ENCODE results near the gene OSBPL3. TPM values are rescaled to one million over a fixed set of nuclear protein-coding genes. Genes with fewer than 3 reads are reported as not detected.

Gene OSBPL3
- total RNA-seq, 1 experiment from 2014 or later, result 45.1 TPM

DNA sequence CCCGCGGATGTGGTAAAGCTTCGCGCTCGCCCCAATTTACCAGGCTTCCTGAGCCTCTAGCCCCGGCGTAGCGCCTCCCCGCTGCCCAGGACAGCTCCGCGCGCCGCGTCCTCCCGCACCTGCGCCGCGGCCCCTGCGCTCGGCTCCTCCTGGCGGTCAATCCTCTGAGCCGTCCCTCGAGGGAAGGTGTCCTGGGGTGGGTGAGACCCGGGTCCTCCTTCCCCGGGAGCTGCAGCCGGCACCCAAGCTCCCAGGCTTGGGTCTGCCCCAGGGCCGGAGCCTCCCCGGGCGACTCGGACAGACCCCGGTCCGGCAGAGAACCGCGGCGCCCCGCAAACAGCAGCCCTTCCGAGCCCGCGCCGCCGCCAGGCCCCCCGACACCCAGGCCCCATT is 512 bp downstream of the OSBPL3 start:
- peaks cover 18% of the 10 kb centered on the region for H3K4me1 ChIP-seq
- H3K9me3 ChIP-seq, result no peaks in the 10 kb centered on the region
- Mint-ChIP-seq H3K27me3 (ENCODE audit: insufficient read depth, unreplicated experiment) (no peaks in the 10 kb centered on the region), H3K9me3 (ENCODE audit: unreplicated experiment) (no peaks in the 10 kb centered on the region), H3K4me3 (ENCODE audit: unreplicated experiment) (peak overlapping the region; percentile 85), H3K4me1 (ENCODE audit: low read depth, unreplicated experiment) (peaks cover 13% of the 10 kb centered on the region), H3K27ac (ENCODE audit: unreplicated experiment) (peak overlapping the region; percentile 72), H3K36me3 (ENCODE audit: insufficient read depth, unreplicated experiment) (peaks cover 28% of the 10 kb centered on the region)
- no peaks in the 10 kb centered on the region for H3K27me3 ChIP-seq (replicated peaks; ENCODE audit: control insufficient read depth, insufficient read depth, low read length)
- peak; percentile 80 to 84 for DNase-seq
- CTCF ChIA-PET, result interaction anchor here (0.6 to 2.2 kb wide), 21 partner anchors 9 to 1385 kb away, joined by 3 to 21 read pairs (median 3); partner anchors contain the start of gene CYCS
- TF ChIP-seq, protein P1, sequence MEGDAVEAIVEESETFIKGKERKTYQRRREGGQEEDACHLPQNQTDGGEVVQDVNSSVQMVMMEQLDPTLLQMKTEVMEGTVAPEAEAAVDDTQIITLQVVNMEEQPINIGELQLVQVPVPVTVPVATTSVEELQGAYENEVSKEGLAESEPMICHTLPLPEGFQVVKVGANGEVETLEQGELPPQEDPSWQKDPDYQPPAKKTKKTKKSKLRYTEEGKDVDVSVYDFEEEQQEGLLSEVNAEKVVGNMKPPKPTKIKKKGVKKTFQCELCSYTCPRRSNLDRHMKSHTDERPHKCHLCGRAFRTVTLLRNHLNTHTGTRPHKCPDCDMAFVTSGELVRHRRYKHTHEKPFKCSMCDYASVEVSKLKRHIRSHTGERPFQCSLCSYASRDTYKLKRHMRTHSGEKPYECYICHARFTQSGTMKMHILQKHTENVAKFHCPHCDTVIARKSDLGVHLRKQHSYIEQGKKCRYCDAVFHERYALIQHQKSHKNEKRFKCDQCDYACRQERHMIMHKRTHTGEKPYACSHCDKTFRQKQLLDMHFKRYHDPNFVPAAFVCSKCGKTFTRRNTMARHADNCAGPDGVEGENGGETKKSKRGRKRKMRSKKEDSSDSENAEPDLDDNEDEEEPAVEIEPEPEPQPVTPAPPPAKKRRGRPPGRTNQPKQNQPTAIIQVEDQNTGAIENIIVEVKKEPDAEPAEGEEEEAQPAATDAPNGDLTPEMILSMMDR (IDR thresholded peaks at IDR 0.05; ENCODE audit: insufficient read depth in 1 of 2, low read depth in 1 of 2, low read length in 1 of 2, severe bottlenecking in 1 of 2, unreplicated experiment in 1 of 2), result peak; percentile 56 to 58
- no TSS peak for BruUV-seq (replicated peaks)
- H3K4me3 ChIP-seq (ENCODE audit: low read depth, low read length), result peak overlapping the region; percentile 78
- POLR2A ChIA-PET, result interaction anchor here (0.6 to 1.6 kb wide), 5 partner anchors 46 to 146 kb away, joined by 3 to 5 read pairs (median 4); partner anchors contain the start of gene CYCS
- no peaks in the 10 kb centered on the region for H3K36me3 ChIP-seq (ENCODE audit: control insufficient read depth, insufficient read depth, low read length)
- intact Hi-C loops (cut with micrococcal nuclease; ENCODE audit: unreplicated experiment), result loop anchor here (1.0 to 2.0 kb wide), 2 partner anchors 85 to 159 kb away; no protein-coding TSS in a partner anchor

DNA sequence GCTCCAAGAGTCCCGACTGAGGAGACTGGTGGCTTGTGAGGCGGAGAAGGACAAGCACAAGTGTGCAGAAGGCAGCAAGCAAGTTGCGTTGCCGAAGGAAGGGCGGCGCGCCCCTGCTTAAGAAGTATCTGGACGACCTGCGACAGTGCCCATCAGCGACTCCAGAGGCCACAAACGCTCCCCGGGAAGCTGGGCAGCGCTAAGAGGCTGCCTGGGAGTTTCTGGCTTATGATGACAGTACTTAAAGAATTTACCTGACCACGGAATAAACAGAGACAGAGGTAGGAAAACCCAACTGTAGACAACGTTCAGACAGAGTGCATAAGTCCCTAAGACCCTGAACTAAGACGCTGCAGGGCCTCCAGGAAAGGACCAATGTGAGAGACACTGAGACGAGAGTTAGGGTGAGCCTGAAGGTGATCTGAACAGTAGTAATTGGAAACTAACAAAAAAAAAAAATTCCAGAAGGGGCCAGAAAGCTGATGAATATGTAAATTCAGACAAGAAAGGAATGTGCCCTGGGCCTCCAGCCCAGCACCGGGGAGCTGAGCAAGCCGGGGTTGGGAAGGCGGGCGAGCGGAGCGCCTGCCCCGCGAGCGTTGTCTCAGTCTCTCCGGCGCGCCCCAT is 1.0 kb downstream of the OSBPL3 start:
- no peaks in the 10 kb centered on the region for H3K27me3 ChIP-seq (replicated peaks; ENCODE audit: control insufficient read depth, insufficient read depth, low read length)
- Mint-ChIP-seq H3K27me3 (ENCODE audit: insufficient read depth, unreplicated experiment) (no peaks in the 10 kb centered on the region), H3K36me3 (ENCODE audit: insufficient read depth, unreplicated experiment) (peaks cover 28% of the 10 kb centered on the region), H3K27ac (ENCODE audit: unreplicated experiment) (peak overlapping the region; percentile 72), H3K4me1 (ENCODE audit: low read depth, unreplicated experiment) (peaks cover 13% of the 10 kb centered on the region), H3K4me3 (ENCODE audit: unreplicated experiment) (peak overlapping the region; percentile 85), H3K9me3 (ENCODE audit: unreplicated experiment) (no peaks in the 10 kb centered on the region)
- ChIA-PET POLR2A (interaction anchor here (0.6 to 1.6 kb wide), 5 partner anchors 47 to 147 kb away, joined by 3 to 5 read pairs (median 4); partner anchors contain the start of gene CYCS), CTCF (interaction anchor here (0.6 to 2.2 kb wide), 21 partner anchors 9 to 1385 kb away, joined by 3 to 21 read pairs (median 3); partner anchors contain the start of gene CYCS)
- peaks cover 17% of the 10 kb centered on the region for H3K4me1 ChIP-seq
- TF ChIP-seq, protein P1 (IDR thresholded peaks at IDR 0.05; ENCODE audit: insufficient read depth in 1 of 2, low read depth in 1 of 2, low read length in 1 of 2, severe bottlenecking in 1 of 2, unreplicated experiment in 1 of 2), result no peak
- intact Hi-C loops (cut with micrococcal nuclease; ENCODE audit: unreplicated experiment), result loop anchor here (1.0 to 2.0 kb wide), 2 partner anchors 84 to 159 kb away; no protein-coding TSS in a partner anchor
- DNase-seq, result peak; percentile 40 to 42
- no TSS peak for BruUV-seq (replicated peaks)
- H3K9me3 ChIP-seq, result no peaks in the 10 kb centered on the region
- peak overlapping the region; percentile 78 for H3K4me3 ChIP-seq (ENCODE audit: low read depth, low read length)
- no peaks in the 10 kb centered on the region for H3K36me3 ChIP-seq (ENCODE audit: control insufficient read depth, insufficient read depth, low read length)

DNA sequence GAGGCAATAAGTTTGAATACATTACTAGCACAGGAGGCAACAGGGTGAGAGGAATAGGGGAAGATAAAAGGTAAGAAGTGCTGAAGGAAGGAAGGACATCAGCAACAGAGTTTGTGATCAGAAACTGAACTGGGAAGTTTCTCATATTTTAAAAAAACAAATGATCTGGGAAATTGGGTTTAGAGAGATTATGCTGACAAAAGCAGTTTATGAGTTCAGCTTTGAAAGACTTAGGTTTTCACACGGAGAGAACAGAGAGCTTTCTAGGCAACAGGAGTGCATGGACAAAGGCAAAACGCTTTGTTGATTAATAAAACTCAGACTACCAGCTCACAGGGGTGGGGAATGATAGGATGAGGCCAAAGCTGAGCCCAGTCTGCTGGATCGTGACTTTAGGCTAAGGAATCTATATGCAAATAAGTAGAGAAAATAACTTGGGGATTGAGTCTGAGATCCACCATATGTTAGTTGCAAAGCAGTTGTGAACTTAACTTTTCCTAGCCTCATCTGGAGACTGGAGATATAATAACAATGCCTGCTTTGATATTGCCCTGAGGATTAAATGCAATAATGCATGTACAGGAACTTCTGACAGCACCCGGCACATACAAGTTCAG is 4.2 kb downstream of the OSBPL3 start:
- no peaks in the 10 kb centered on the region for H3K9me3 Mint-ChIP-seq (ENCODE audit: unreplicated experiment)
- peaks cover 15% of the 10 kb centered on the region for H3K4me1 ChIP-seq
- BruUV-seq (replicated peaks), result no TSS peak
- H3K4me3 Mint-ChIP-seq (ENCODE audit: unreplicated experiment), result no peak overlapping the region
- DNase-seq, result no peak
- TF ChIP-seq, protein P1 (IDR thresholded peaks at IDR 0.05; ENCODE audit: insufficient read depth in 1 of 2, low read depth in 1 of 2, low read length in 1 of 2, severe bottlenecking in 1 of 2, unreplicated experiment in 1 of 2), result no peak
- H3K36me3 Mint-ChIP-seq (ENCODE audit: insufficient read depth, unreplicated experiment), result peaks cover 28% of the 10 kb centered on the region
- H3K9me3 ChIP-seq, result no peaks in the 10 kb centered on the region
- H3K27me3 ChIP-seq (replicated peaks; ENCODE audit: control insufficient read depth, insufficient read depth, low read length), result no peaks in the 10 kb centered on the region
- no peaks in the 10 kb centered on the region for H3K27me3 Mint-ChIP-seq (ENCODE audit: insufficient read depth, unreplicated experiment)
- H3K4me1 Mint-ChIP-seq (ENCODE audit: low read depth, unreplicated experiment), result peaks cover 20% of the 10 kb centered on the region
- ChIA-PET POLR2A (no interaction called here), CTCF (no interaction called here)
- no peak overlapping the region for H3K4me3 ChIP-seq (ENCODE audit: low read depth, low read length)
- intact Hi-C loops (cut with micrococcal nuclease; ENCODE audit: unreplicated experiment), result no loop called here
- no peaks in the 10 kb centered on the region for H3K36me3 ChIP-seq (ENCODE audit: control insufficient read depth, insufficient read depth, low read length)
- no peak overlapping the region for H3K27ac Mint-ChIP-seq (ENCODE audit: unreplicated experiment)
